COLO829 (cell line): ENCODE data around the gene C1GALT1C1.
"Not testable (repeated sequence)": the region's sequence is repeated elsewhere in the genome, so short reads cannot be mapped to it uniquely, and the experiment has no call there.

Experiments
- DNase-seq: peaks from one replicate; pipeline ENCODE4 v3.0.0; 2012; ENCODE audit warnings: low spot score

Gene C1GALT1C1

GRCh38 chrX:120629667-120630537 is at the start of gene C1GALT1C1:
Gene C1GALT1C1 (minus strand): TSS chrX:120630054. CDS start chrX:120627166, 2,888 bp downstream.
- DNase-seq, result peak; percentile 73

- DNase-seq, result no peak
Measured at GRCh38 chrX:120677004-120677652, 47.3 kb upstream of the C1GALT1C1 start.

GRCh38 chrX:120672841-120673530 is 43.1 kb upstream of the C1GALT1C1 start:
- DNase-seq, result no peak

- peak; percentile 68 for DNase-seq
Measured at GRCh38 chrX:120672389-120672788, 42.5 kb upstream of the C1GALT1C1 start.

- no peak for DNase-seq
Measured at GRCh38 chrX:120671963-120672362, 42.1 kb upstream of the C1GALT1C1 start.

GRCh38 chrX:120668357-120668756 is 38.5 kb upstream of the C1GALT1C1 start:
- no peak for DNase-seq

- not testable (repeated sequence) for DNase-seq
Measured at GRCh38 chrX:120664535-120664934, 34.7 kb upstream of the C1GALT1C1 start.

GRCh38 chrX:120664081-120664480 is 34.2 kb upstream of the C1GALT1C1 start:
- DNase-seq, result no peak

GRCh38 chrX:120662662-120663061 is 32.8 kb upstream of the C1GALT1C1 start:
- DNase-seq, result no peak

- DNase-seq, result no peak
Measured at GRCh38 chrX:120660637-120661036, 30.8 kb upstream of the C1GALT1C1 start.

GRCh38 chrX:120653000-120653399 is 23.1 kb upstream of the C1GALT1C1 start:
- no peak for DNase-seq

- DNase-seq, result not testable (repeated sequence)
Measured at GRCh38 chrX:120652256-120652655, 22.4 kb upstream of the C1GALT1C1 start.

- peak; percentile 35 for DNase-seq
Measured at GRCh38 chrX:120647127-120647526, 17.3 kb upstream of the C1GALT1C1 start.

GRCh38 chrX:120642871-120643270 is 13.0 kb upstream of the C1GALT1C1 start:
- no peak for DNase-seq

GRCh38 chrX:120638619-120639018 is 8.8 kb upstream of the C1GALT1C1 start:
- no peak for DNase-seq

- no peak for DNase-seq
Measured at GRCh38 chrX:120625371-120625770, 4.5 kb downstream of the C1GALT1C1 start.

GRCh38 chrX:120617996-120618630 is 11.7 kb downstream of the C1GALT1C1 start:
- DNase-seq, result no peak

GRCh38 chrX:120614816-120615215 is 15.0 kb downstream of the C1GALT1C1 start:
- no peak for DNase-seq

GRCh38 chrX:120612086-120612485 is 17.8 kb downstream of the C1GALT1C1 start:
- DNase-seq, result no peak

GRCh38 chrX:120604361-120604782 is 25.5 kb downstream of the C1GALT1C1 start:
- peak; percentile 47 for DNase-seq

- peak; percentile 86 for DNase-seq
Measured at GRCh38 chrX:120603707-120604360, 26.0 kb downstream of the C1GALT1C1 start, which contains the start of gene MCTS1. Gene MCTS1 (plus strand): TSS chrX:120604101. CDS start chrX:120604237, 136 bp downstream.
